Fibroblast of skin of scalp (primary cell): ENCODE data around the gene MLPH.

Experiments
- DNase-seq: peaks from one replicate; pipeline ENCODE4 v3.0.0-alpha.2; 2013

Gene MLPH

GRCh38 chr2:237500681-237501424 is 13.8 kb downstream of the MLPH start:
- peak; percentile 100 for DNase-seq

- DNase-seq: no peak
These were observed 15.0 kb downstream of the MLPH start for GRCh38 chr2:237501892-237502513.

GRCh38 chr2:237503201-237503600 is 16.1 kb downstream of the MLPH start:
- no peak for DNase-seq

GRCh38 chr2:237505188-237505939 is 18.3 kb downstream of the MLPH start:
- no peak for DNase-seq

- DNase-seq: no peak
These were observed 20.5 kb downstream of the MLPH start for GRCh38 chr2:237507512-237507911.

GRCh38 chr2:237508361-237508760 is 21.3 kb downstream of the MLPH start:
- no peak for DNase-seq

- DNase-seq: no peak
These were observed 22.1 kb downstream of the MLPH start for GRCh38 chr2:237509151-237509550.

GRCh38 chr2:237509905-237510304 is 22.9 kb downstream of the MLPH start:
- no peak for DNase-seq

GRCh38 chr2:237510502-237511217 is 23.6 kb downstream of the MLPH start:
- DNase-seq: no peak

GRCh38 chr2:237511433-237511832 is 24.4 kb downstream of the MLPH start:
- no peak for DNase-seq

GRCh38 chr2:237511885-237512405 is 24.9 kb downstream of the MLPH start:
- no peak for DNase-seq

GRCh38 chr2:237512774-237513466 is 25.9 kb downstream of the MLPH start:
- peak; percentile 86 for DNase-seq

GRCh38 chr2:237513693-237514092 is 26.6 kb downstream of the MLPH start:
- DNase-seq: no peak

- DNase-seq: no peak
These were observed 27.6 kb downstream of the MLPH start for GRCh38 chr2:237514474-237515130.

GRCh38 chr2:237515166-237515565 is 28.1 kb downstream of the MLPH start:
- no peak for DNase-seq

GRCh38 chr2:237515621-237516275 is 28.7 kb downstream of the MLPH start:
- no peak for DNase-seq

- DNase-seq: no peak
These were observed 30.1 kb downstream of the MLPH start for GRCh38 chr2:237517163-237517562.

- DNase-seq: no peak
These were observed 30.9 kb downstream of the MLPH start for GRCh38 chr2:237517990-237518389.

- DNase-seq: no peak
These were observed 32.6 kb downstream of the MLPH start for GRCh38 chr2:237519506-237520245.

GRCh38 chr2:237520290-237520689 is 33.2 kb downstream of the MLPH start:
- no peak for DNase-seq
